Prostate gland (tissue), 2 donors: ENCODE data around the gene VGLL3.

Source experiments
- CTCF ChIP-seq, 4 experiments: fragments of 200-600 bp in 2 of 4; fragments of 450-650 bp in 2 of 4; sonication (generic) in 2 of 4; IDR thresholded peaks; 1 replicate in 3 of 4; 2 replicates in 1 of 4; pipeline ENCODE4 v1.5.1; 2016 to 2019; ENCODE audit warnings: antibody characterized with exemption in 4 of 4, mild to moderate bottlenecking in 2 of 4, moderate library complexity in 2 of 4
- POLR2A ChIP-seq: fragments of 450-650 bp; IDR thresholded peaks from one replicate; pipeline ENCODE4 v1.6.1; 2016; ENCODE audit warnings: antibody characterized with exemption, mild to moderate bottlenecking

GRCh38 chr3:86986671-86987420 lies 4.1 kb downstream of the VGLL3 start:
- TF ChIP-seq CTCF (IDR thresholded peaks at IDR 0.05), result no peak
- no peak for TF ChIP-seq POLR2A
